Retinal pigment epithelial cell (primary cell): ENCODE results near the gene ANKRD1.
"Not testable (repeated sequence)": the region's sequence is repeated elsewhere in the genome, so short reads cannot be mapped to it uniquely, and the experiment has no call there.

Experiments
- DNase-seq: peaks from one replicate; pipeline ENCODE4 v3.0.0-alpha.2; 2010; ENCODE audit warnings: low read depth
- H3K4me3 ChIP-seq: 2 replicates; pipeline ENCODE4 v1.5.1; 2011; ENCODE audit warnings: mild to moderate bottlenecking, low read length, control low read depth, moderate library complexity
- CTCF ChIP-seq: conservative IDR thresholded peaks from 2 replicates; pipeline ENCODE4 v1.5.1; 2011; ENCODE audit warnings: low read depth, low read length, control low read depth, inconsistent platforms

ANKRD1 gene

GRCh38 chr10:90912174-90912573 is 8.7 kb downstream of the ANKRD1 start:
- TF ChIP-seq CTCF = no peak
- DNase-seq = no peak

GRCh38 chr10:90911133-90912051 is 9.5 kb downstream of the ANKRD1 start:
- peak; percentile 84 for TF ChIP-seq CTCF
- DNase-seq = no peak
- no peak overlapping the region for H3K4me3 ChIP-seq

More at GRCh38 chr10:90912174-90912573, 8.7 kb downstream of the ANKRD1 start:
- no peak overlapping the region for H3K4me3 ChIP-seq

GRCh38 chr10:90906596-90906995 is 14.3 kb downstream of the ANKRD1 start:
- H3K4me3 ChIP-seq = no peak overlapping the region
- TF ChIP-seq CTCF = no peak
- DNase-seq = no peak

- no peak for DNase-seq
- TF ChIP-seq CTCF = no peak
- no peak overlapping the region for H3K4me3 ChIP-seq
These were observed 15.0 kb downstream of the ANKRD1 start for GRCh38 chr10:90905925-90906324.

GRCh38 chr10:90896916-90897315 is 24.0 kb downstream of the ANKRD1 start:
- H3K4me3 ChIP-seq = not testable (repeated sequence)

GRCh38 chr10:90893190-90893589 is 27.7 kb downstream of the ANKRD1 start:
- no peak overlapping the region for H3K4me3 ChIP-seq
- no peak for DNase-seq
- no peak for TF ChIP-seq CTCF

More at GRCh38 chr10:90896916-90897315, 24.0 kb downstream of the ANKRD1 start:
- DNase-seq = not testable (repeated sequence)

GRCh38 chr10:90890347-90890746 is 30.5 kb downstream of the ANKRD1 start:
- DNase-seq = no peak
- TF ChIP-seq CTCF = no peak
- H3K4me3 ChIP-seq = no peak overlapping the region
